NCI-H1105 (cell line): ENCODE data around the gene CCL3.
"Not testable (repeated sequence)": the region's sequence is repeated elsewhere in the genome, so short reads cannot be mapped to it uniquely, and the experiment has no call there.

Experiments
- DNase-seq: peaks from one replicate; lab custom pipeline; 2025; lab: John Stamatoyannopoulos, UW

The CCL3 gene

GRCh38 chr17:36085765-36086164, 4.2 kb downstream of the CCL3 start:
- DNase-seq: no peak

GRCh38 chr17:36083691-36084090, 6.3 kb downstream of the CCL3 start:
- not testable (repeated sequence) for DNase-seq

GRCh38 chr17:36082482-36083120, 7.3 kb downstream of the CCL3 start:
- DNase-seq: not testable (repeated sequence)

GRCh38 chr17:36081681-36082471, 8.1 kb downstream of the CCL3 start:
- DNase-seq: not testable (repeated sequence)

GRCh38 chr17:36074365-36074764, 15.6 kb downstream of the CCL3 start:
- DNase-seq: no peak

- peak; percentile 39 for DNase-seq
Observed at GRCh38 chr17:36072431-36073121, 17.4 kb downstream of the CCL3 start.

- DNase-seq: no peak
Observed at GRCh38 chr17:36071751-36072150, 18.2 kb downstream of the CCL3 start.

- DNase-seq: no peak
Observed at GRCh38 chr17:36070427-36070826, 19.5 kb downstream of the CCL3 start.

- DNase-seq: no peak
Observed at GRCh38 chr17:36069136-36069535, 20.8 kb downstream of the CCL3 start.

- DNase-seq: no peak
Observed at GRCh38 chr17:36068524-36068923, 21.4 kb downstream of the CCL3 start.

GRCh38 chr17:36066365-36066985, 23.5 kb downstream of the CCL3 start:
- DNase-seq: no peak

- DNase-seq: no peak
Observed at GRCh38 chr17:36063786-36064541, 26.0 kb downstream of the CCL3 start, which contains the start of gene CCL18. Gene CCL18 (plus strand): TSS chr17:36064272. CDS start chr17:36064343, 71 bp downstream.

- no peak for DNase-seq
Observed at GRCh38 chr17:36060816-36061215, 29.1 kb downstream of the CCL3 start.

GRCh38 chr17:36059406-36059805, 30.5 kb downstream of the CCL3 start:
- DNase-seq: no peak

GRCh38 chr17:36057911-36058310, 32.0 kb downstream of the CCL3 start:
- no peak for DNase-seq

GRCh38 chr17:36055921-36056520, 33.9 kb downstream of the CCL3 start:
- no peak for DNase-seq

GRCh38 chr17:36055171-36055570, 34.8 kb downstream of the CCL3 start:
- no peak for DNase-seq

GRCh38 chr17:36049643-36050042, 40.3 kb downstream of the CCL3 start:
- DNase-seq: no peak

GRCh38 chr17:36048066-36048465, 41.9 kb downstream of the CCL3 start:
- no peak for DNase-seq
